Muscle of leg (tissue), 11 donors: ENCODE data around the gene ZW10. TPM values are rescaled to one million over a fixed set of nuclear protein-coding genes. Genes with fewer than 3 reads are reported as not detected.
"Not testable (repeated sequence)": the region's sequence is repeated elsewhere in the genome, so short reads cannot be mapped to it uniquely, and the experiment has no call there.

Experiments used
- DNase-seq: peaks from one replicate; pipeline ENCODE4 v3.0.0; 2013
- H3K27ac ChIP-seq: one replicate; pipeline ENCODE4 v1.5.1; 2013; ENCODE audit warnings: mild to moderate bottlenecking, low read length, control low read depth
- H3K27me3 ChIP-seq: one replicate; pipeline ENCODE4 v1.6.1; 2013; ENCODE audit warnings: low read length; ENCODE audit not compliant: control insufficient read depth, insufficient read depth
- H3K36me3 ChIP-seq: one replicate; pipeline ENCODE4 v1.6.1; 2013; ENCODE audit warnings: low read length; ENCODE audit not compliant: control insufficient read depth, insufficient read depth
- H3K4me1 ChIP-seq: one replicate; pipeline ENCODE4 v1.6.1; 2013; ENCODE audit warnings: low read length; ENCODE audit not compliant: control insufficient read depth, insufficient read depth
- H3K4me3 ChIP-seq: one replicate; pipeline ENCODE4 v1.5.1; 2013; ENCODE audit warnings: low read length, control low read depth
- H3K9me3 ChIP-seq: replicated peaks from 2 replicates; pipeline ENCODE4 v1.6.1; 2013; ENCODE audit warnings: low read depth, low read length; ENCODE audit not compliant: control insufficient read depth
- WGBS: methylation state at CpG from one replicate; pipeline ENCODE4 v1.1.5; 2013; ENCODE audit warnings: missing lambda C conversion rate; ENCODE audit not compliant: insufficient coverage; 5-methylcytosine and 5-hydroxymethylcytosine counted together
- polyA plus RNA-seq, 8 donors: library from polyadenylated mRNA; unstranded; fragments of 120-200 nt; gene quantifications; one replicate each; pipeline versions ENCODE4 v1.2.1 to v1.2.3, GENCODE V29; 2013; ENCODE audit warnings: inconsistent platforms in 1 of 8, low replicate concordance in 1 of 8; ENCODE audit not compliant: insufficient read length in 8 of 8, insufficient read depth in 1 of 8
- total RNA-seq: library from RNA; stranded (reverse); fragments of 120-200 nt; gene quantifications from one replicate; pipeline ENCODE4 v1.2.4, GENCODE V29; 2013

ZW10 gene
- total and polyA plus RNA-seq, 9 donors, result 13.5 to 18.7 (median 15.4) TPM

GRCh38 chr11:113705871-113706655 lies 67.4 kb downstream of the ZW10 start, which contains the start of gene TMPRSS5:
TSS of gene TMPRSS5 (minus strand) at chr11:113706308. CDS start at chr11:113706224, 84 bp downstream.
- Histone ChIP-seq H3K27ac (peak within 1 kb of the TSS; percentile 7), H3K4me1 (no peaks in the 10 kb centered on the region), H3K27me3 (no peaks in the 10 kb centered on the region), H3K4me3 (no peak within 1 kb of the TSS), H3K36me3 (no peaks in the 10 kb centered on the region), H3K9me3 (peaks cover 7% of the 10 kb centered on the region)
- peak; percentile 35 for DNase-seq
- WGBS, result 73% methylated on average over 3 of the region's 7 CpGs

GRCh38 chr11:113703551-113703950 lies 69.9 kb downstream of the ZW10 start:
- H3K27ac ChIP-seq, H3K36me3 ChIP-seq, H3K4me3 ChIP-seq, DNase-seq, H3K27me3 ChIP-seq, H3K9me3 ChIP-seq, H3K4me1 ChIP-seq: not testable (repeated sequence)
- WGBS, result no CpG with 5 or more reads among the region's 1 CpG

DNA sequence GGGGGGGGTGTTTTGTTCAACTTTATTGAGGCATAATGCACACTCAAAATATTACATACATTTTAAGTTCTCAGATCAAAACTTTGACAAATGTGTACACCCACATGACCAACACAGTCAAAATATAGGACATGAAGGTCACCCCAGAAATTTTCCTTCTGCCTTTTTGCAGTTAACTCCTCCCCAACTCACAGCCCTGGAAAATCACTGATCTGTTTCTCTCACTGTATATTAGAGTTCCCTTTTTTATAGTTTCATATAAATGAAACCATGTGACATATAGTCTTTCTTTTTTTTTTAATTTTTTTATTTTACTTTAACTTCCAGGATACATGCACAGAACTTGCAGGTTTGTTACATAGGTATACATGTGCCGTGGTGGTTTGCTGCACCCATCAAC lies 72.0 kb downstream of the ZW10 start:
- no peak overlapping the region for H3K27ac ChIP-seq
- H3K4me3 ChIP-seq, result no peak overlapping the region
- no CpG with 5 or more reads among the region's 1 CpG for WGBS
- H3K36me3 ChIP-seq, result no peaks in the 10 kb centered on the region
- H3K4me1 ChIP-seq, result no peaks in the 10 kb centered on the region
- H3K9me3 ChIP-seq, result no peaks in the 10 kb centered on the region
- no peaks in the 10 kb centered on the region for H3K27me3 ChIP-seq
- DNase-seq, result no peak

- Histone ChIP-seq H3K27me3 (no peaks in the 10 kb centered on the region), H3K4me3 (no peak overlapping the region), H3K4me1 (no peaks in the 10 kb centered on the region), H3K36me3 (no peaks in the 10 kb centered on the region), H3K27ac (no peak overlapping the region), H3K9me3 (no peaks in the 10 kb centered on the region)
- WGBS, result 78% methylated on average over 2 of the region's 3 CpGs
- no peak for DNase-seq
These were observed 75.0 kb downstream of the ZW10 start for GRCh38 chr11:113698515-113698914.

DNA sequence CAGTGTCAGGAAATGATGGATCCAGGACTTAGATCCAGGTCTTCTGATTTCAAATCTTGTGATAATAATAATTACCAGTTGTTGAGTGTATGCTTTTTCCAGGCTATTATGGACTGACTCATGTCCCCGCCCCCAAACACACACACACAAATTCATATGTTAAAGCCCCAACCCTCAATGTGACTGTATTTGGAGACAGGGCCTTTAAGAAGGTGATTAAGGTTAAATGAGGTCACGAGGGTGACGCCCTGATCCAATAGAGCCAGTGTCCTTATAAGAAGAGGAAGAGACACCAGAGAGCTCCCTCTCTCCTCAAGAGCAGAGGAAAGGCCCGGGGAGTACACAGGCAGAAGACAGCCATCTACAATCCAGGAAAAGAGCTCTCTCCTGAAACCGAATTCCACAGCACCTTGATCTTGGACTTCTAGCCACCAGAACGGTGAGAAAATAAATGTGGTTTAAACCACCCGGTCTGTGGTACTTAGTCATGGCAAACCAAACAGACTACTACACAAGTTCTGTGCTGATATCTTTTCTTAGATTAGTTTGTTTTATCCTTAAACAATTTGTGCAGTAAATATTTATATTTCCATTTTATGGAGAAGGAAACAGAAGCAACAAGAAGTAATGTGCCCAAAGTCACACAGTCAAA lies 75.6 kb downstream of the ZW10 start:
- WGBS, result no CpG with 5 or more reads among the region's 7 CpGs
- Histone ChIP-seq H3K4me1 (no peaks in the 10 kb centered on the region), H3K27ac (no peak overlapping the region), H3K27me3 (no peaks in the 10 kb centered on the region), H3K9me3 (no peaks in the 10 kb centered on the region), H3K36me3 (no peaks in the 10 kb centered on the region), H3K4me3 (no peak overlapping the region)
- no peak for DNase-seq

- DNase-seq, result no peak
- no peak overlapping the region for H3K4me3 ChIP-seq
- no peaks in the 10 kb centered on the region for H3K9me3 ChIP-seq
- no peaks in the 10 kb centered on the region for H3K27me3 ChIP-seq
- no peaks in the 10 kb centered on the region for H3K4me1 ChIP-seq
- H3K27ac ChIP-seq, result no peak overlapping the region
- 86% methylated on average over 2 of the region's 5 CpGs for WGBS
- H3K36me3 ChIP-seq, result no peaks in the 10 kb centered on the region
These were observed 76.4 kb downstream of the ZW10 start for GRCh38 chr11:113697111-113697510.

GRCh38 chr11:113695207-113695606 lies 78.3 kb downstream of the ZW10 start:
- H3K9me3 ChIP-seq, result no peaks in the 10 kb centered on the region
- no peak for DNase-seq
- H3K36me3 ChIP-seq, result no peaks in the 10 kb centered on the region
- no peaks in the 10 kb centered on the region for H3K27me3 ChIP-seq
- H3K4me1 ChIP-seq, result no peaks in the 10 kb centered on the region
- H3K27ac ChIP-seq, result no peak overlapping the region
- no CpG with 5 or more reads among the region's 4 CpGs for WGBS
- no peak overlapping the region for H3K4me3 ChIP-seq

DNA sequence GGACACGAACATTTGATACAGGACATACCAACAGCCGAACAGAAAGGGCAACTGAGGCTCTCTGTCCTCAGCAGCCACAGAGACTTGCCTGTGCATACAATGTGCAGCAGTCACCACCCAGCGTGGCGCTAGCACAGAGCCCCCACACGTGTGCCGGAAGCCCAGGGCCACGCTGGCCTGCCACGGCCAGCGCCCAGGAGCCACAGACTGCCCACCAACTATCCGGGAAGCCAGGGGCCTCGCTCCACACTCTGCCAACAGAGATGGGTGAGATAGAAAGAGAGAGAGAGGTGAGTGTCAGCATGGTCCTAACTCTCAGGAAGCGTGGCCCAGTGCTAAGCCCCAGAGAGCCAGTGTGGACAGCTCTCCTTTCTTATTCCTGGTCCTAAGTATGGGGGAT lies 79.1 kb downstream of the ZW10 start:
- H3K4me3 ChIP-seq, result no peak overlapping the region
- no peak overlapping the region for H3K27ac ChIP-seq
- DNase-seq, result no peak
- WGBS, result 97% methylated on average over 8 of the region's 12 CpGs
- H3K4me1 ChIP-seq, result no peaks in the 10 kb centered on the region
- H3K9me3 ChIP-seq, result no peaks in the 10 kb centered on the region
- H3K27me3 ChIP-seq, result no peaks in the 10 kb centered on the region
- no peaks in the 10 kb centered on the region for H3K36me3 ChIP-seq

GRCh38 chr11:113693030-113693429 lies 80.5 kb downstream of the ZW10 start:
- Histone ChIP-seq H3K27ac (no peak overlapping the region), H3K9me3 (no peaks in the 10 kb centered on the region), H3K36me3 (no peaks in the 10 kb centered on the region), H3K4me3 (no peak overlapping the region), H3K27me3 (no peaks in the 10 kb centered on the region), H3K4me1 (no peaks in the 10 kb centered on the region)
- DNase-seq, result no peak
- 89% methylated on average over 5 of the region's 13 CpGs for WGBS

DNA sequence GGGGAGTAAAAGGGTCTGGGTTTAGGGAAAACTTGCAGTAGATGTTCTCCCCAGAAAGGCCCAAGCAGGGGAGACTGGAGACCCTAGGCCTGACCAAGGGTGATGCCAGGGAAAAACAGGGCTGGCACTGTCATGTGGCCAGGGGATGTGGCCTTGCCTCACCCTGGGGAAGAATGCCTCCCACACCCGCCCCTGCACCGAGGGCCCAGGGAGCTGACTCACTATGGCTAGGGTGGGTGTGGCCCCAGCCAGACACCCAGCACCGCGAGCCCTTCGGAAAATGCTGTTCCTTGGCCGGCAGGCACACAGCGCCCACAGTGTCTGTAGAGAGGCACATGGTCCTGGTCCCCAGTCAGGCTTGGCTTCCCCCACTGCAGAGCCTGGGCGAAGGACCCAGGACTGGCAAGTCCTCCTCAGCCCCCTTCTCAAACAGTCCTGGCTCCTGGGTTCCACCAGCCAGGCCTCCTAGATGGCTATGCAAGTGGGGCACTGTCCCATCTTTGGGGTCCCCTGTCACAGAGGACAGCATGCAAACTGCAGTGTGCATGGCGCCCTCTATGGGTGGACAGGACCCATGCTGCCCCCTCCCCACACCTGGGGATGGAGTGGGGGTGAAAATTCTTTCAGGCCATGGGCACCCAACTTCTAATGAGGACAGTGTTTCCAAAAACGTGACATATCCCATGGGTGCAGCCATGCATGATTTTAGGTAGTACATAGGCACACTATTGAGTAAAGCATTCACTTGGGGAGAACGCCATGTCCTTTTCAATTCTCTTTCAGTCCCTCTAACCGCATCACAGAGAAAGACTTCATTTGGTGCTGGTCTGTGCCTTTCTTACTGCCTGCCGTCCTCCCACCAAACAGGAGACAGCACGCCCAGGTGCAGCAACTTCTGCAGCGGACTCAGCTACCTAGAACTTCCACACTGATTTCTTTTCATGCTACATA lies 82.6 kb downstream of the ZW10 start:
- H3K9me3 ChIP-seq, result no peaks in the 10 kb centered on the region
- H3K4me3 ChIP-seq, result no peak overlapping the region
- no peaks in the 10 kb centered on the region for H3K27me3 ChIP-seq
- no peaks in the 10 kb centered on the region for H3K4me1 ChIP-seq
- H3K27ac ChIP-seq, result no peak overlapping the region
- DNase-seq, result no peak
- WGBS, result 83% methylated on average over 10 of the region's 15 CpGs
- no peaks in the 10 kb centered on the region for H3K36me3 ChIP-seq
